Measurements from ENCODE around the gene SLC14A1.

GRCh38 chr18:45730832-45731575 is 7.0 kb downstream of the SLC14A1 start:
- TF ChIP-seq CTCF (IDR thresholded peaks at IDR 0.05; ENCODE audit: low read length): no peak
- no peak for TF ChIP-seq EZH2 (optimal IDR thresholded peaks at IDR 0.05; ENCODE audit: low read depth, low read length)
- TF ChIP-seq EZH2phosphoT487 (IDR thresholded peaks at IDR 0.05; ENCODE audit: low read length): no peak
